Epithelial cell of alveolus of lung (primary cell): ENCODE data around the gene BRPF1. TPM values are rescaled to one million over a fixed set of nuclear protein-coding genes. Genes with fewer than 3 reads are reported as not detected.

Experiments used
- total RNA-seq: library from RNA; depleted of rRNA; stranded (reverse); fragments of >200 nt; gene quantifications from 2 replicates; pipeline ENCODE4 v1.2.1, GENCODE V29; 2015

The BRPF1 gene
- 10.5 and 11.5 TPM in 2 replicates for total RNA-seq

GRCh38 chr3:9731206-9732079 lies at the start of gene BRPF1:
BRPF1 (plus strand) TSS chr3:9731735; CDS start chr3:9734141, 2,406 bp downstream.

GRCh38 chr3:9703736-9704346 lies 27.7 kb upstream of the BRPF1 start, which contains the start of gene CPNE9:
CPNE9 (plus strand) TSS chr3:9703833; CDS start chr3:9703997, 164 bp downstream.

GRCh38 chr3:9749645-9750555 lies 18.4 kb downstream of the BRPF1 start, which contains the start of gene OGG1:
OGG1 (plus strand) TSS chr3:9749952; CDS start chr3:9750287, 335 bp downstream.

GRCh38 chr3:9769426-9770275 lies 38.1 kb downstream of the BRPF1 start, which contains the start of gene CAMK1:
CAMK1 (minus strand) TSS chr3:9769947; CDS start chr3:9767749, 2,198 bp downstream.

GRCh38 chr3:9792405-9793160 lies 61.0 kb downstream of the BRPF1 start, which contains the start of the genes ARPC4 and TADA3:
ARPC4 (plus strand) TSS chr3:9793082; CDS start chr3:9793122, 40 bp downstream.
TADA3 (minus strand) TSS chr3:9792473; CDS start chr3:9791466, 1,007 bp downstream.

Other genes starting within 250 kb of the BRPF1 start
- not detected in 2 replicates for gene LHFPL4, start 177.9 kb upstream of the BRPF1 start, total RNA-seq
- 26.0 and 30.1 TPM in 2 replicates for gene MTMR14, start 82.2 kb upstream of the BRPF1 start, total RNA-seq
- not detected in 2 replicates for gene CPNE9, start 27.9 kb upstream of the BRPF1 start, total RNA-seq
- 13.9 and 18.1 TPM in 2 replicates for gene OGG1, start 18.2 kb downstream of the BRPF1 start, total RNA-seq
- 24.8 and 31.1 TPM in 2 replicates for gene CAMK1, start 38.2 kb downstream of the BRPF1 start, total RNA-seq
- gene TADA3, start 60.7 kb downstream of the BRPF1 start, total RNA-seq = 98.4 and 133 TPM in 2 replicates
- gene ARPC4, start 61.3 kb downstream of the BRPF1 start, total RNA-seq = 90.5 and 289 TPM in 2 replicates
- 2.1 and 23.8 TPM in 2 replicates for gene TTLL3, start 78.5 kb downstream of the BRPF1 start, total RNA-seq
- gene RPUSD3, start 112.3 kb downstream of the BRPF1 start, total RNA-seq = 46.7 and 59.6 TPM in 2 replicates
- gene CIDEC, start 148.5 kb downstream of the BRPF1 start, total RNA-seq = not detected in 2 replicates
- 43.6 and 54.5 TPM in 2 replicates for gene JAGN1, start 158.9 kb downstream of the BRPF1 start, total RNA-seq
- 0.88 and 1.0 TPM in 2 replicates for gene IL17RE, start 171.1 kb downstream of the BRPF1 start, total RNA-seq
- 34.1 and 39.6 TPM in 2 replicates for gene IL17RC, start 185.4 kb downstream of the BRPF1 start, total RNA-seq
- 18.8 and 21.3 TPM in 2 replicates for gene CRELD1, start 202.1 kb downstream of the BRPF1 start, total RNA-seq
- 3.6 and 10.7 TPM in 2 replicates for gene PRRT3, start 220.7 kb downstream of the BRPF1 start, total RNA-seq